SK-N-SH (cell line): ENCODE data around the gene PCGF2. TPM values are rescaled to one million over a fixed set of nuclear protein-coding genes. Genes with fewer than 3 reads are reported as not detected.

Experiments
- CTCF ChIA-PET: fragments of 300-600, 350-600 bp; formaldehyde crosslinking; extraction: SDS; loops from one replicate; lab custom pipeline; 2021; lab: Yijun Ruan, JAX
- POLR2A ChIA-PET: fragments of 350-600 bp; sonication (Branson Sonifier 250); formaldehyde crosslinking; extraction: SDS; loops from one replicate; lab custom pipeline; 2020; ENCODE audit warnings: antibody characterized with exemption, inconsistent platforms; lab: Yijun Ruan, JAX
- DNase-seq: peaks from one replicate; pipeline ENCODE4 v3.0.0; 2012
- H2AFZ ChIP-seq: fragments of 200-600 bp; sonication (generic); 2 replicates; pipeline ENCODE4 v1.8.1; 2016; ENCODE audit warnings: antibody characterized with exemption, mild to moderate bottlenecking, low read depth
- H3F3A ChIP-seq: fragments of 200-600 bp; sonication (generic); replicated peaks from 2 replicates; pipeline ENCODE3; 2016; ENCODE audit warnings: antibody characterized with exemption, mild to moderate bottlenecking; ENCODE audit not compliant: insufficient read depth
- H3K27ac ChIP-seq, 2 experiments: fragments of 200-500 bp in 1 of 2; fragments of 200-600 bp in 1 of 2; sonication (Bioruptor generic) in 1 of 2; sonication (generic), shearing (Covaris generic) in 1 of 2; 2 replicates each; pipeline versions ENCODE4 v1.5.1 to v1.6.1; 2014 to 2016; ENCODE audit warnings: low read depth in 2 of 2, inconsistent platforms in 1 of 2, low read length in 1 of 2, mild to moderate bottlenecking in 1 of 2, mixed read lengths in 1 of 2
- H3K27me3 ChIP-seq: fragments of 200-600 bp; sonication (generic), shearing (Covaris generic); 2 replicates; pipeline ENCODE4 v1.6.1; 2016; ENCODE audit warnings: mixed run types; ENCODE audit not compliant: insufficient read depth
- H3K36me3 ChIP-seq, 2 experiments: fragments of 200-500 bp in 1 of 2; fragments of 200-600 bp in 1 of 2; sonication (Bioruptor generic) in 1 of 2; sonication (generic) in 1 of 2; replicated peaks in 1 of 2; 2 replicates each; pipeline versions ENCODE3 to v1.5.1; 2014 to 2016; ENCODE audit warnings: low read length in 1 of 2, mild to moderate bottlenecking in 1 of 2; ENCODE audit not compliant: insufficient read depth in 2 of 2, control insufficient read depth in 1 of 2
- H3K4me1 ChIP-seq, 2 experiments: fragments of 200-500 bp in 1 of 2; fragments of 200-600 bp in 1 of 2; sonication (Bioruptor generic) in 1 of 2; sonication (generic), shearing (Covaris generic) in 1 of 2; 2 replicates each; pipeline versions ENCODE4 v1.5.1 to v1.6.1; 2014 to 2016; ENCODE audit warnings: low read depth in 1 of 2, low read length in 1 of 2, mixed run types in 1 of 2; ENCODE audit not compliant: insufficient read depth in 2 of 2, control insufficient read depth in 1 of 2
- H3K4me2 ChIP-seq: fragments of 200-600 bp; sonication (generic), shearing (Covaris generic); 2 replicates; pipeline ENCODE4 v1.6.1; 2017; ENCODE audit warnings: mixed run types
- H3K4me3 ChIP-seq, 2 experiments: fragments of 200-500 bp in 1 of 2; fragments of 200-600 bp in 1 of 2; sonication (Bioruptor generic) in 1 of 2; sonication (generic), shearing (Covaris generic) in 1 of 2; 2 replicates each; pipeline versions ENCODE4 v1.5.1 to v1.8.1; 2014 to 2016; ENCODE audit warnings: low read depth in 2 of 2, inconsistent platforms in 1 of 2, low read length in 1 of 2, mild to moderate bottlenecking in 1 of 2, mixed read lengths in 1 of 2, moderate library complexity in 1 of 2
- H3K79me2 ChIP-seq: fragments of 200-600 bp; sonication (generic); 2 replicates; pipeline ENCODE4 v1.8.1; 2017; ENCODE audit warnings: mild to moderate bottlenecking; ENCODE audit not compliant: insufficient read depth
- H3K9ac ChIP-seq: fragments of 200-600 bp; sonication (generic); 2 replicates; pipeline ENCODE4 v1.6.1; 2017; ENCODE audit warnings: mixed run types
- H3K9me2 ChIP-seq: fragments of 200-600 bp; sonication (generic); 2 replicates; pipeline ENCODE4 v1.6.1; 2017; ENCODE audit warnings: mixed run types
- H3K9me3 ChIP-seq: fragments of 200-600 bp; sonication (generic); 2 replicates; pipeline ENCODE4 v1.6.1; 2017; ENCODE audit warnings: mixed run types, mild to moderate bottlenecking, moderate library complexity
- H4K20me1 ChIP-seq: fragments of 200-600 bp; sonication (generic); 2 replicates; pipeline ENCODE4 v1.6.1; 2017; ENCODE audit warnings: mild to moderate bottlenecking, mixed run types; ENCODE audit not compliant: insufficient read depth
- CHD2 ChIP-seq: fragments of 150-350 bp; IDR thresholded peaks from 2 replicates; pipeline ENCODE4 v1.6.1; 2018; ENCODE audit warnings: low read length; ENCODE audit not compliant: partially characterized antibody
- FOXJ3 ChIP-seq: sonication (generic); formaldehyde crosslinking; IDR thresholded peaks from 2 replicates; pipeline ENCODE4 v1.5.1; 2020; ENCODE audit warnings: mild to moderate bottlenecking, missing genetic modification reagents
- GATA2 ChIP-seq: sonication (generic); formaldehyde crosslinking; IDR thresholded peaks from 2 replicates; pipeline ENCODE4 v1.5.0; 2020; ENCODE audit warnings: mild to moderate bottlenecking, missing genetic modification reagents
- IRF3 ChIP-seq: fragments of 150-350 bp; IDR thresholded peaks from 2 replicates; pipeline ENCODE4 v1.6.1; 2016; ENCODE audit warnings: mild to moderate bottlenecking, low read depth, low read length
- NFIC ChIP-seq: IDR thresholded peaks from 2 replicates; pipeline ENCODE4 v1.4.0; 2012; ENCODE audit warnings: borderline replicate concordance
- RAD21 ChIP-seq: IDR thresholded peaks from 2 replicates; pipeline ENCODE4 v1.6.1; 2012; ENCODE audit warnings: mild to moderate bottlenecking, low read length
- REST ChIP-seq: IDR thresholded peaks from 2 replicates; pipeline ENCODE4 v1.6.1; 2012; ENCODE audit warnings: mild to moderate bottlenecking, low read depth, low read length, moderate library complexity
- RFX5 ChIP-seq: IDR thresholded peaks from 2 replicates; pipeline ENCODE4 v1.6.1; 2012; ENCODE audit warnings: mild to moderate bottlenecking, improper control_type of control experiment, low read length
- SMC3 ChIP-seq: IDR thresholded peaks from 2 replicates; pipeline ENCODE4 v1.6.1; 2012; ENCODE audit warnings: low read depth, low read length, improper control_type of control experiment
- TCF12 ChIP-seq: IDR thresholded peaks from 2 replicates; pipeline ENCODE4 v1.4.0; 2012
- TEAD4 ChIP-seq: IDR thresholded peaks from 2 replicates; pipeline ENCODE4 v1.4.0; 2012; ENCODE audit warnings: mild to moderate bottlenecking, borderline replicate concordance; ENCODE audit not compliant: insufficient read depth
- USF1 ChIP-seq: IDR thresholded peaks from 2 replicates; pipeline ENCODE4 v1.4.0; 2012; ENCODE audit warnings: low read depth, borderline replicate concordance
- WGBS: methylation state at CpG from one replicate; pipeline ENCODE4 v1.1.6; 2017; ENCODE audit warnings: low lambda C conversion rate; 5-methylcytosine and 5-hydroxymethylcytosine counted together
- polyA plus RNA-seq, 3 experiments: library from polyadenylated mRNA; depleted of rRNA; stranded (reverse); fragments of >200 nt; gene quantifications; 2 replicates each; pipeline ENCODE4 v1.2.3, GENCODE V29; 2012
- TF ChIP-seq, protein P1 (sequence below): IDR thresholded peaks from 2 replicates; pipeline ENCODE4; 2012
- TF ChIP-seq, protein P2 (sequence below): fragments of 150-350 bp; IDR thresholded peaks from 2 replicates; pipeline ENCODE4 v1.6.1; 2017; ENCODE audit warnings: antibody characterized with exemption, low read length, low read depth, borderline replicate concordance
- TF ChIP-seq, protein P3 (sequence below): IDR thresholded peaks from 2 replicates; pipeline ENCODE4 v1.4.0; 2012; ENCODE audit warnings: low read depth

PCGF2 gene
- polyA plus RNA-seq, 1 of the 3 experiments (the other 2 are of a cell fraction): 39.8 TPM

- TF ChIP-seq, protein P1, sequence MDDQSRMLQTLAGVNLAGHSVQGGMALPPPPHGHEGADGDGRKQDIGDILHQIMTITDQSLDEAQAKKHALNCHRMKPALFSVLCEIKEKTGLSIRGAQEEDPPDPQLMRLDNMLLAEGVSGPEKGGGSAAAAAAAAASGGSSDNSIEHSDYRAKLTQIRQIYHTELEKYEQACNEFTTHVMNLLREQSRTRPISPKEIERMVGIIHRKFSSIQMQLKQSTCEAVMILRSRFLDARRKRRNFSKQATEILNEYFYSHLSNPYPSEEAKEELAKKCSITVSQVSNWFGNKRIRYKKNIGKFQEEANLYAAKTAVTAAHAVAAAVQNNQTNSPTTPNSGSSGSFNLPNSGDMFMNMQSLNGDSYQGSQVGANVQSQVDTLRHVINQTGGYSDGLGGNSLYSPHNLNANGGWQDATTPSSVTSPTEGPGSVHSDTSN: no peak
- no peaks in the 10 kb centered on the region for H3K9me3 ChIP-seq
- WGBS: 94% methylated on average over 2 of the region's 4 CpGs
- peak overlapping the region; percentile 83 to 95; a peak in 3 of 4 replicates for H3K27ac ChIP-seq
- no peak for DNase-seq
- no peaks in the 10 kb centered on the region for H3K9me2 ChIP-seq
- no peaks in the 10 kb centered on the region for H3K27me3 ChIP-seq
- peaks cover 4 to 14% of the 10 kb centered on the region in 2 experiments for H3K36me3 ChIP-seq
- peaks cover 83% of the 10 kb centered on the region for H4K20me1 ChIP-seq
- peaks cover 4% of the 10 kb centered on the region for H3F3A ChIP-seq
- CTCF ChIA-PET: interaction anchor here (1.7 to 7.4 kb wide), 2 partner anchors 10 to 66 kb away, joined by 9 to 88 read pairs; partner anchors contain the start of gene CISD3
- no peak overlapping the region for H2AFZ ChIP-seq
- no peak overlapping the region; the same call in 1 of the 2 replicates for H3K4me2 ChIP-seq
- H3K9ac ChIP-seq: no peak overlapping the region
- POLR2A ChIA-PET: no interaction called here
- H3K4me3 ChIP-seq: no peak overlapping the region
- peaks cover 92% of the 10 kb centered on the region for H3K79me2 ChIP-seq
- H3K4me1 ChIP-seq: peaks cover 9 to 64% of the 10 kb centered on the region in 2 experiments; a peak in 2 of 4 replicates
Observed at GRCh38 chr17:38743556-38744171, 4.5 kb downstream of the PCGF2 start.

GRCh38 chr17:38742411-38743308 is 5.5 kb downstream of the PCGF2 start:
- Histone ChIP-seq H3K36me3 (peaks cover 4 to 23% of the 10 kb centered on the region in 2 experiments), H3K79me2 (peaks cover 85% of the 10 kb centered on the region), H3F3A (peaks cover 13% of the 10 kb centered on the region), H3K4me2 (peak overlapping the region; percentile 41; the same call in 1 of the 2 replicates), H3K4me3 (peak overlapping the region in 1 of 2 experiments; percentile 13; a peak in 1 of 4 replicates), H4K20me1 (peaks cover 84% of the 10 kb centered on the region), H3K9ac (peak overlapping the region; percentile 39), H2AFZ (no peak overlapping the region), H3K27me3 (no peaks in the 10 kb centered on the region), H3K4me1 (peaks cover 9 to 64% of the 10 kb centered on the region in 2 experiments; a peak in 2 of 4 replicates), H3K9me3 (no peaks in the 10 kb centered on the region), H3K9me2 (no peaks in the 10 kb centered on the region), H3K27ac (peak overlapping the region; percentile 83 to 95)
- ChIA-PET CTCF (interaction anchor here (0.6 to 7.4 kb wide), 5 partner anchors 9 to 411 kb away, joined by 3 to 88 read pairs (median 9); partner anchors contain the start of gene CISD3), POLR2A (interaction anchor here (0.6 to 1.7 kb wide), 5 partner anchors 9 to 181 kb away, joined by 3 to 12 read pairs (median 3); partner anchors contain the start of gene PSMB3)
- peak; percentile 84 for DNase-seq
- 46% methylated on average over 16 of the region's 22 CpGs for WGBS
- TF ChIP-seq FOXJ3 (CRISPR knock-in tag): peak; percentile 89
- TF ChIP-seq TCF12: peak; percentile 47; the same call in 1 of the 2 replicates
- TF ChIP-seq, protein P2, sequence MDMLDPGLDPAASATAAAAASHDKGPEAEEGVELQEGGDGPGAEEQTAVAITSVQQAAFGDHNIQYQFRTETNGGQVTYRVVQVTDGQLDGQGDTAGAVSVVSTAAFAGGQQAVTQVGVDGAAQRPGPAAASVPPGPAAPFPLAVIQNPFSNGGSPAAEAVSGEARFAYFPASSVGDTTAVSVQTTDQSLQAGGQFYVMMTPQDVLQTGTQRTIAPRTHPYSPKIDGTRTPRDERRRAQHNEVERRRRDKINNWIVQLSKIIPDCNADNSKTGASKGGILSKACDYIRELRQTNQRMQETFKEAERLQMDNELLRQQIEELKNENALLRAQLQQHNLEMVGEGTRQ: no peak
- TF ChIP-seq REST: no peak
- TF ChIP-seq TEAD4: no peak
- TF ChIP-seq IRF3: no peak
- TF ChIP-seq RFX5: 0 out of 2 replicates have a peak, but pooled peaks have one; percentile 40
- no peak for TF ChIP-seq USF1
- TF ChIP-seq SMC3: no peak
- TF ChIP-seq, protein P3, sequence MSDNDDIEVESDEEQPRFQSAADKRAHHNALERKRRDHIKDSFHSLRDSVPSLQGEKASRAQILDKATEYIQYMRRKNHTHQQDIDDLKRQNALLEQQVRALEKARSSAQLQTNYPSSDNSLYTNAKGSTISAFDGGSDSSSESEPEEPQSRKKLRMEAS: no peak
- TF ChIP-seq RAD21: peak; percentile 1; the same call in 1 of the 2 replicates
- TF ChIP-seq NFIC: peak; percentile 62; the same call in 1 of the 2 replicates
- TF ChIP-seq GATA2 (CRISPR knock-in tag): peak; percentile 96
- peak; percentile 74 for TF ChIP-seq CHD2
